ENCODE data around the gene RPE.

The RPE gene

DNA sequence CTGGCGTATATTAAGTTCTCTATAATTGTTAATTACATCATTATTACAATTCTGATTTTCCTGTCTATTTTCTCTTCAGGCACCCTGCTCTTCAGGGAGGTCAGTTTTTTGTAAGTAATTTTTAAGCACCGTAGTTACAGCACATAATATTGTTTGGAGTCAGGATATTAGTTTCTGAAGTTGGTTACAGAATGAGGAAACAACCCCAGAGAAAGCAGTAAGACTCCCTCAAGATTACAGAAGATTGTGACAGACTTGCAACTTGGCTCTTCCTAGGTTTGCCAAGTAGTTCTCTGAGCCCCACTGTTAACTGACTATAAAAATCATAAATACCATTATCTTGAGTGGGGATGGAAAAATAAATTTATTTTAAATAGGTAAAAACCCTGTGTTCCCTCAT, 921 bp downstream of the RPE start:
- DNase-seq = no peak

DNA sequence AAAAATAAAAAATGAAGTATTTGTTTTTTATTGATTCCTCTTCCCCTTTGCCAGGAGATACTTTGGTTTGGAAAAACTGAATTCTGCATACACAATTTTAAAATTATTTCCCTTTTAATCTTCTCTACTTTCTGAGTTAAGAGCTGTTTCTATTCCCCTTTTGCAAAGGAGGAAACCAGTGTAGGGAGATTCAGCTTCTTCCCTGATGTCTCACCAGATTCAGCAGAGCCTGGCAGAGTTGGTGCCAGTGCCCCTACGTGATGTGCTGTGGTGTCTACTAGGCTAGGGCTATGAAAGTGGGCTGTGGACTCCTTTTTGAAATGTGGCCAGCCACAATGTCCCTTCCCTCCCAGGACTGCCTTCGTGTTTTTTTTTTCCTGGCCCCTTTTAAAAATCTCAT, 2.4 kb downstream of the RPE start:
- DNase-seq = no peak

DNA sequence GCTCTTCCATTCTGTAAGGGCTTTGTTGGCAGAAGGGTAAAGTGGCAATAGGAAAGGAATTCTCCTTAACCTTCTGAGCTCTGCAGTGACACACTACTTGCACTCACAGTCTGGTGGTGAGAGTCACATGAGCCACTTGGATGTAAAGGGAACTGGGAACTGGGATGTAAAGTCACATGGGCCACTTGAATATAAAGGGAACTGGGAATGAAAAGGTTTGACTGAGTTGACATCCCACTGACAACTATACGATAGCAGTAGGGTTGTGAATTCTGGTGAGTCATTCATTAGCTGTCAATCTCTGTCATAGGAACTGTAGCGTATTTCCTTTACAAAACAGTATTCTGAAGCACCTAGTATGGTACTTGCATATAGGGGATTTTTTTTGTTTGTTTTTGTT, 5.5 kb downstream of the RPE start:
- DNase-seq = no peak

DNA sequence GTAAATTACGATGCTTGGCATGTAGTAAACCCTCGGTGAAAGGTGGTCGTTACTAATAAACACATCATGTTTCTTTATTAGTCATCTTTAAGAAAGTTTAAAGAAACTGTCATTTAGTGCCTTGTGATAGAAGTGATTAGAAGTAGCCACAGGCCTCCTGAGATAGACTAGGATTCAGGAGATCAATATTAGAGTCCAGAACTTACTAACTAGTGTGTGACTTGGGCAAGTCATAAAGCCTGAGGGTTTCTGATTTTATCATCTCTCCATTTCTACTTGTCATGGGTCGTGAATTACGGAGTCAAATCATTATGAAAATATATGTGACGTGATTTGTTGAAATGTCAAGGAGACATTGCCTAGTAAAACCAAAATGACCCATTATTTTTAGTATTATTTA, 6.7 kb downstream of the RPE start:
- no peak for DNase-seq

DNA sequence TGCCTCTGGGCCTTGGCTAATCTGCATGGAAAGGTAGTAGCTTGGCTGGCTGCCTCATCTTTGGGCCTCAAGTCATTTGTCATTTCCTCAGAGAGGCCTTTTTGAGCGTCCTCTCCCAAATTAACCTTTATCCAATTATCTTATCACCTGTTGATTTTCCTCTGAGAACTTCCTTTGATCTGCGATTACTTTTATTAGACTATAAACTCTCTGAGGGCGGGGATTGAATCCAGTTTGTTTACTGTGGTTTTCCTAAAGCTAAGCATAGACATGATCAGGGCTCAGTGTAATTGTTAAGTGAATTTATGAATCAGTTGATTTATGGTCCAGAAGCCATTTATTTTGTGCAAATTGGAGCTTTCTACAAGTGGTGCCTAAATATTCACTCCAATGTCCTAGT, 7.5 kb downstream of the RPE start:
- no peak for DNase-seq

DNA sequence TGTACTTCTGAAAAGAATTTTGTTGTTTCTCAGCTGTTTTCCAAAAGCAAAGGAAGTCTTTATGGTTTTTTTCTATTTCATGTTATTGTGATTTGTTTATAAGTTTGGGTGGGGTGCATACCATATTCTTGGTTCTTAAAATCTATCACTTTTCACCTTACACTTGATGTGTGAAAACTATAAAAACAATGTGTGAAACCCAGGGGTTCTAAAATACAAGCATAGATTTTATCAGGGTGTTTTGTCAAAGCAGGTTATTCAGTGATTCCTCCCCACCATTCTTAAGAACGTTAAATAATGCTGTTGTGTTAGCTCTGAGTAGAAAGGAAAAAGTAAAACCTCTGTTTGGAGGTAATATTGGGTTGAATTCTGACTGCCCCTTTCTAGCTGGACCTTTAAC, 17.7 kb downstream of the RPE start:
- DNase-seq = no peak

DNA sequence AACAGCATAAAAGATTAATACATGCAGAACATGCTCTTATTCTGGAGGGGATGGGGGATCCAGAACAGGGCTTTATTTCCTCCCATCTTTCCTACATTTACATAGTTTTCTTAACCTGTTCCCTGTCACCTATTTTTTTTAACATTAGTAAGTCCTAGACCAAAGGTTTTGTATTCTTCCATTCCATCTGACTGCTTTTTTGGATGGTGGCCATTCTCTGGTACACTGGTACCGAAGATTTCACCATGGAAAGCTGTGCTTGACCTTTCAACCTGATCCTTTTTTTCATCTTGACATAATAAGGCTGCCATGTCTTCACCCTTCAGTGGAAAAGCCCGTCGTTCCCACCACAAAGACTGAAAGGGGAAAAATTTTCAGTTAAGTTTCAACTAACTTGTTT, 20.4 kb downstream of the RPE start:
- no peak for DNase-seq

DNA sequence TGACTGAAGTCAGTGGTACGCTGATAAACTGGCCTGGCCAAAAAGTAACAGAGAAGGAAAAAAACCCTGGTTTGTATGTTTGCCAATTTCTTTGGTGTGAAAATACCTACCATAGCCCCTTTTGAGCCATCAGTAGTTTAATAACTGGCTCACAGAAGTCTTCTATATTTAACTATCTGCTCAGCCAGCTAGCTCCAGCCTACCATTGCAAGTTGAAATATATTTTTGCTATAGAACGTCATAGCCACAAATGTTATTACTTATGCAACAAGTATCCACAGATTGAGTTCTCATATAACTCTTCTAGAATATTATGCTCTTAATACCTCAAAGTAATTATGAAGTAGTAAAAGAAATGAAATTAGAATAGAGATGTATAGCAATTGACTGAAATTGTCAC, 25.2 kb downstream of the RPE start:
- no peak for DNase-seq

DNA sequence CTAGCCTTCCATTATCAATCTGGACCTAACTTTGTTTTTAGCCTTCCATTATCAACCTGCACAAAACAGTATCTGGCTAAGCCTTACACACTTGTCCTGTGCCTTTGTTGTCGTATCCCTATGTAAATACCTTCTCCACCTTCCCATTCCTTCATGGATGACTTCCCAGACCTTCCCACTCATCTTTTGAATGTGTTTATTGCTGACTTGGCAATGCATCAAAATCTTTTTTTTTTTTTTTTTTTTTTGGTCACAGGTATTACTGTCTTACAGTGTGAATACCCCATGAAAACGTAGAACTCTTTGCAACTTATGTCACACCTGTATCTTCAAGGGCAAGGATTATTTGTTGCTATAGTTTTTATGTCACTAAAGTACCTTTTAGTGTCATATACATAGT, 25.7 kb downstream of the RPE start:
- no peak for DNase-seq

DNA sequence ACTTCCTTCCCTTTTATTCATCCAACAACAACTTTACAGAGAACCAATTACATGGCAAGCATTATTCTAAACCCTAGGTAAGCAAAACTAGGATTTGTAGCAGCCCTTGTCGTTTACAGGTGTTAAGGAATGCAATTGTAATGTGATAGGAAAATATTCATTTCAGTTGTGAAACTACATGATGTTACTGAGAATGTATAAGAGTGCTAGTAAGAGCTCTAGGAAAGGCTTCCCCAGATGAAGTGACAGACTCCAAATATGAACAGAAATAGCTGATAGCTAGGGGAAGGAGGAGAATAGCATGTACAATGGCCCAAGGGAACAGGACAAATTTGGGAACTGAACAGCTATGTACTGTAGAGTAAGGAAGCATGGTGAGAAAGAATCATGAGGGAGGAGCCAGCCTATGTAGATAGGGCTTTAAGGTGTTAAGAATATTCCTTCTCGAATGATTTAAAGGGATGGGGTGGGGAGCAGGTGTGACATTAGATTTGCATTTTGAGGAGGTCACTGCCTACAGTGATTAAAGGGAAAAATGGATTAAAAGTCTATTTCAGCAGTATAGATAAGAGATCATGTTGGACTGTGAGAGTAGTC, 31.7 kb downstream of the RPE start:
- DNase-seq = no peak

DNA sequence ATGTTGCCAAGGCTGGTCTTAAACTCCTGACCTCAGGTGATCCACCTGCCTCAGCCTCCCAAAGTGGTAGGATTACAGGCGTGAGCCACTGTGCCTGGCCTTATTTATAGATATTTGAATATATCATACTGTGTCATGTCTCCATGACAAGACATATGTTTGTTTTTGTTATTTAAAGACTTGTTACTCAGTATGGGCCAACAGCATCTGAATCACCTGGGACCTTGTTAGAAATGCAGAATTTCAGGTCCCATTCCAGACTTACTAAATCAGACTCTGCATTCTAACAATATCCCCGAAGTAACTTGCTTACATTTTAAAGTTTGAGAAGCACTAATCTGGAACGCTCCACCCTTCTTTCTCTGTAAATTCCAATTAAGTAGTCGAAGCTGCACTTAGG, 33.2 kb downstream of the RPE start:
- no peak for DNase-seq

DNA sequence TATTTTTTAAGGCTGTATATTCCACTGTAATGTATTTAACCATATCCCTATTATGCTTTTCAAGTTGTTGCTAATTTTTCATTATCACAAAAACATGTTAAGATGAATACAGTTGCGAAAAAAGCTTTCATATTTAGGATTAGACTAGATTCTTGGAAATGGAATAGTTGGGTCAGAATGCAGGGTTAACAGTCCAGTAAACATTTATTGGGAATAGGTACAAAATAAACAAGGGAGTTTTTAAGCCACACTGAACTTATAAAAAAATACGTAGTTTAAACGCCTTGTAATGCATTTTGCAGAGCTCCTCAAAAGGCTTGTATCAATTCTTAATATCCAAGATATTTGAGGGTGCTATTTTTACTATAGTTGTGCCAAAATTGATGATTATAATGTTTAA, 35.6 kb downstream of the RPE start:
- no peak for DNase-seq

DNA sequence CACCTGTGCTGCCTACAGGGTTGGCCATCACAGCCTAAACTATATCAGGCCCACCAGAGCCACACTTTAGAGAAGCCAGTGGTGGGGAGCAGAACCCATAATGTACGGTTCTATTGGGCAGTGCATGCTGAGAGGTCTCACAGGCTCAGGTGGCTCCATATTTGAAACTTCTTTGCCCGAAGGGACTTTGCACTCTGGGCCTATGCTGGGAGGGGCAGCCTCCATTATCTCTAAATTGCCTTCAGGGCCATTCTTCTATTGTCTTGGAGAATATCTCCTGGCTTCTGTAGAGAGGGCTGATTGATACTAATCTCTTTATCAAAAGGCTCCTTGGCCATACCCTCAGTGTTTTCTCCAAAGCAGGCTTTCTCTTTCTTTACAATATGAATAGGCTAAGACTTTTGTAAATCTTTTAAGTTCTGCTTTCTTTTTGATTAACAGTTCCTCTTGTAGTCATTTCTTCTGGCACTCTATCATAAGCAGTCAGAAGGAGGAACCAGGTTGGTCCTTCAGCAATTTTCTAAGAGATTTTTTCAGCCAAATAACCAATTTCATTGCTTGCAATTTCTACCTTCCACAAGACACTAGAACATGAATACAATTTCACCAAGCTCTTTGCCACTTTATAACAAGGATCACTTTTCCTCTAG, 44.5 kb downstream of the RPE start:
- no peak for DNase-seq

DNA sequence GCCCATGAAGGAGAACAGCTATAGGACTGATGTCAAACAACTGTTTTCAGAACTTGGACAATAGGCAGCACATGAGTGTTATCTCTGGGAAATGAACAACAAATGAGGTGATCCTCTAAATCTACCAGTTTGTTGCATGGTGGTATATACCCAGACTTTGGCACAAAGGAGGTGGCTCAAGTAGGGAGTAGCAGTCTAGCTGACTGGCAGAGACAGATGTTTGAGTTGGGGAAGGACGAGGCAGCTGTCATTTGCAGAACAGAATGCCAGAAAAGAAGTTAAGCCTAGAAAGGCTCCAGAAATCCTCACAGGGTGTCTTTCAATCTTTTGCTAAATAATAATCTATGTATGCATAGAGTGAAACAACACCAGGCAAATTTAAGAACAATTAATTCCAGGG, 47.4 kb downstream of the RPE start:
- DNase-seq = no peak

DNA sequence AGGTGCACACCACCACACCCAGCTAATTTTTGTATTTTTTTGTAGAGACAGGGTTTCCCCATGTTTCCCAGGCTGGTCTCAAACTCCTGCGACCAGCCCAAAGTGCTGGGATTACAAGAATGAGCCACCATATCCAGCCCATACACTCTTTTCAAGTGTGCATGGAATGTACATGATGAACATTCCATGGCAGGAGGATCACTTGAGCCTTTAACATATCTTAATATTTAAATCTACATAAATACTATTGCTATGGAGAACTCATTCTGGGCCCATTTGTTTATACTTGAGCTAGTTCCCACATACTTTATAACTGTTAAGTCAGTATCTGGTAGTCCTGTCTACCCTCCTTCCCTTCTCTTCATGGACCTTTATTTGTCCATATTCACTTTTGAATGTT, 48.4 kb downstream of the RPE start:
- no peak for DNase-seq

DNA sequence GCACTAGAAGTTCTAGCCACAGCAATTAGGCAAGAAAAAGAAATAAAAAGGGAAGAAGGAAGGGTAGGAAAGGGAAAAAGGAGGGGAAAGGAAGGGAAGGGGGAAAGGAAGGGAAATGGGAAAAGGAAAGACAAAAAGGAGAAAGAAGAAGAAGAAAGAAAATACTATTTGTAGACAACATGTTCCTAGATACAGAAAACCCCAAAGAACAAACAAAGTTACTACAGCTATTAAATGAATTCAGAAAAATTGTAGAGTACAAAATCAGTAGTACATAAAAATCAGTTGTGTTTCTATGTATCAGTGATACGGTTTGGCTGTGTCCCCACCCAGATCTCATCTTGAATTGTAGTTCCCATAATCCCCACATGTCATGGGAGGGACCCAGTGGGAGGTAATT, 52.3 kb downstream of the RPE start:
- DNase-seq = no peak

DNA sequence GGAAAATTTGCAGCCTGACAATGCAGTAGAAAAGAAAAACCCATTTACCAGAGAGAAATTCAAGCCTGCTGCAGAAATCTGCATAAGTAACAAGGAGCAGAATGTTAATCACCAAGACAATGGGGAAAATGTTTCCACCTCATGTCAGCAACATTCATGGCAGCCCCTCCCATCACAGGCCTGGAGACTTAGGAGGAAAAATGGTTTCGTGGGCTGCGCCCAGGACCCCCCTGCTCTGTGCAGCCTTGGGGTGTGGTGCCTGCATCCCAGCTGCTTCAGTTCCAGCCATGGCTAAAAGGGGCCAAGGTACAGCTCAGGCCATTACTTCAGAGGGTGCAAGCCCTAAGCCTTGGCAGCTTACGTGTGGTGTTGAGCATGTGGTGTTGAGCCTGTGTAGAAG, 53.4 kb downstream of the RPE start:
- no peak for DNase-seq

DNA sequence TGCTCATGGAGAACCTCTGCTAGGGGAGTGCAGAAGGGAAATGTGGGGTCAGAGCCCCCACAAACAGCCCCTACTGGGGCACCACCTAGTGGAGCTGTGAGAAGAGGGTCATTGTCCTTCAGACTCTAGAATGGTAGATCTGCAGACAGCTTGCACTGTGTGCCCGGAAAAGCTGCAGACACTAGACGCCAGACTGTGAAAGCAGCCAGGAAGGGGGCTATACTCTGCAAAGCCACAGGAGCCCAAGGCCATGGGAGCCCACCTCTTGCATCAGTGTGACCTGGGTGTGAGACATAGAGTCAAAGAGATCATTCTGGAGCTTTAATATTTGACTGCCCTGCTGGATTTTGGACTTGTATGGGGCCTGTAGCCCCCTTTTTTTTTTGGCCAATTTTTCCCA, 60.9 kb downstream of the RPE start:
- no peak for DNase-seq

Measured in central memory CD4-positive, alpha-beta T cell (primary cell).